Loucy (cell line): ENCODE results near the gene ZNF860.
"Not testable (repeated sequence)": the region's sequence is repeated elsewhere in the genome, so short reads cannot be mapped to it uniquely, and the experiment has no call there.

ENCODE experiments used
- H2AFZ ChIP-seq: fragments of 200-600 bp; sonication (generic); 2 replicates; pipeline ENCODE4 v1.6.0; 2016; ENCODE audit warnings: antibody characterized with exemption, mild to moderate bottlenecking, low read length, moderate library complexity
- H3F3A ChIP-seq: fragments of 200-600 bp; 2 replicates; pipeline ENCODE4 v1.6.0; 2016; ENCODE audit warnings: antibody characterized with exemption, low read depth, mild to moderate bottlenecking
- H3K27me3 ChIP-seq: fragments of 200-600 bp; sonication (generic); 2 replicates; pipeline ENCODE4 v1.6.1; 2014; ENCODE audit warnings: low read length, mild to moderate bottlenecking; ENCODE audit not compliant: insufficient read depth, poor library complexity, severe bottlenecking
- H3K36me3 ChIP-seq: fragments of 200-600 bp; sonication (generic); 2 replicates; pipeline ENCODE4 v1.6.1; 2016; ENCODE audit warnings: low read length; ENCODE audit not compliant: insufficient read depth
- H3K4me1 ChIP-seq: fragments of 200-600 bp; sonication (generic); 2 replicates; pipeline ENCODE4 v1.5.1; 2014; ENCODE audit warnings: low read length, mild to moderate bottlenecking; ENCODE audit not compliant: insufficient read depth, poor library complexity, severe bottlenecking
- H3K4me2 ChIP-seq: fragments of 200-600 bp; sonication (generic); 2 replicates; pipeline ENCODE4 v1.6.0; 2014; ENCODE audit warnings: antibody characterized with exemption, low read length, low read depth, mild to moderate bottlenecking; ENCODE audit not compliant: poor library complexity, severe bottlenecking
- H3K4me3 ChIP-seq: fragments of 200-600 bp; sonication (generic); 2 replicates; pipeline ENCODE4 v1.5.1; 2014; ENCODE audit warnings: low read length, mild to moderate bottlenecking, mixed read lengths; ENCODE audit not compliant: poor library complexity, severe bottlenecking
- H3K79me2 ChIP-seq: fragments of 200-600 bp; sonication (generic); 2 replicates; pipeline ENCODE4 v1.6.1; 2014; ENCODE audit warnings: low read length; ENCODE audit not compliant: insufficient read depth
- H3K9ac ChIP-seq: fragments of 200-600 bp; sonication (generic); 2 replicates; pipeline ENCODE4 v1.6.0; 2014; ENCODE audit warnings: mild to moderate bottlenecking, low read depth, low read length, moderate library complexity; ENCODE audit not compliant: poor library complexity, severe bottlenecking
- H3K9me2 ChIP-seq: fragments of 200-600 bp; sonication (generic); replicated peaks from 2 replicates; pipeline ENCODE4 v1.6.1; 2016; ENCODE audit warnings: low read depth, low read length, mixed read lengths
- H3K9me3 ChIP-seq: fragments of 200-600 bp; sonication (generic); 2 replicates; pipeline ENCODE4 v1.6.1; 2014; ENCODE audit warnings: mild to moderate bottlenecking, antibody characterized with exemption, low read length, low read depth; ENCODE audit not compliant: insufficient read depth
- H4K20me1 ChIP-seq: fragments of 200-600 bp; sonication (generic); 2 replicates; pipeline ENCODE4 v1.6.0; 2014; ENCODE audit warnings: antibody characterized with exemption, low read length, mild to moderate bottlenecking; ENCODE audit not compliant: insufficient read depth, poor library complexity, severe bottlenecking
- EZH2phosphoT487 ChIP-seq: fragments of 200-600 bp; IDR thresholded peaks from 2 replicates; pipeline ENCODE4 v1.6.1; 2018; ENCODE audit warnings: antibody characterized with exemption, mild to moderate bottlenecking, moderate library complexity, borderline replicate concordance
- TF ChIP-seq, protein P1 (sequence below): fragments of 200-600 bp; sonication (generic); conservative IDR thresholded peaks from 2 replicates; pipeline ENCODE4 v1.5.1; 2014; ENCODE audit warnings: mild to moderate bottlenecking, antibody characterized with exemption, low read length

The ZNF860 gene

DNA sequence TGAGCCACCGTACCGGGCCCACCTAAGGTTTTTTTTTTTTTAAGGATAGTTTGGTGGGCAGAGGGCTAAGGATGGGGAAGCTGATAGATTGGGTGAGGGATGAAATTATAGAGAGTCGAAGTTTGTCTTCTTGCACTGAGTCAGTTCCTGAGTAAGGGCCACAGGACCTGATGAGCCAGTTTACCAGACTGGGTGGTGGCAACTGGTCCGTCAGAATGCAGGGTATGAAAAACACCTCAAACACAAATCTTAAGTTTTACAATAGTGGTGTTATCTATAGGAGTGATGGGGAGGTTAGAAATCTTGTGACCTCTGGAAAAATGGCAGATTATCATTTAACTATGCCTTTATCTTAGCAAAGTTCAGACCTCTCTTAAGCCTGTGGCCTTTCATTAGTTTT lies 2.8 kb downstream of the ZNF860 start:
- Histone ChIP-seq H4K20me1 (no peaks in the 10 kb centered on the region), H3K9me3 (no peaks in the 10 kb centered on the region), H3F3A (no peaks in the 10 kb centered on the region), H3K9me2 (no peaks in the 10 kb centered on the region), H3K9ac (no peak overlapping the region), H3K4me1 (no peaks in the 10 kb centered on the region), H3K4me2 (no peak overlapping the region), H3K36me3 (no peaks in the 10 kb centered on the region), H3K4me3 (no peak overlapping the region), H2AFZ (no peak overlapping the region), H3K79me2 (no peaks in the 10 kb centered on the region), H3K27me3 (peaks cover 9% of the 10 kb centered on the region)
- TF ChIP-seq, protein P1, sequence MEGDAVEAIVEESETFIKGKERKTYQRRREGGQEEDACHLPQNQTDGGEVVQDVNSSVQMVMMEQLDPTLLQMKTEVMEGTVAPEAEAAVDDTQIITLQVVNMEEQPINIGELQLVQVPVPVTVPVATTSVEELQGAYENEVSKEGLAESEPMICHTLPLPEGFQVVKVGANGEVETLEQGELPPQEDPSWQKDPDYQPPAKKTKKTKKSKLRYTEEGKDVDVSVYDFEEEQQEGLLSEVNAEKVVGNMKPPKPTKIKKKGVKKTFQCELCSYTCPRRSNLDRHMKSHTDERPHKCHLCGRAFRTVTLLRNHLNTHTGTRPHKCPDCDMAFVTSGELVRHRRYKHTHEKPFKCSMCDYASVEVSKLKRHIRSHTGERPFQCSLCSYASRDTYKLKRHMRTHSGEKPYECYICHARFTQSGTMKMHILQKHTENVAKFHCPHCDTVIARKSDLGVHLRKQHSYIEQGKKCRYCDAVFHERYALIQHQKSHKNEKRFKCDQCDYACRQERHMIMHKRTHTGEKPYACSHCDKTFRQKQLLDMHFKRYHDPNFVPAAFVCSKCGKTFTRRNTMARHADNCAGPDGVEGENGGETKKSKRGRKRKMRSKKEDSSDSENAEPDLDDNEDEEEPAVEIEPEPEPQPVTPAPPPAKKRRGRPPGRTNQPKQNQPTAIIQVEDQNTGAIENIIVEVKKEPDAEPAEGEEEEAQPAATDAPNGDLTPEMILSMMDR: no peak
- TF ChIP-seq EZH2phosphoT487: no peak

DNA sequence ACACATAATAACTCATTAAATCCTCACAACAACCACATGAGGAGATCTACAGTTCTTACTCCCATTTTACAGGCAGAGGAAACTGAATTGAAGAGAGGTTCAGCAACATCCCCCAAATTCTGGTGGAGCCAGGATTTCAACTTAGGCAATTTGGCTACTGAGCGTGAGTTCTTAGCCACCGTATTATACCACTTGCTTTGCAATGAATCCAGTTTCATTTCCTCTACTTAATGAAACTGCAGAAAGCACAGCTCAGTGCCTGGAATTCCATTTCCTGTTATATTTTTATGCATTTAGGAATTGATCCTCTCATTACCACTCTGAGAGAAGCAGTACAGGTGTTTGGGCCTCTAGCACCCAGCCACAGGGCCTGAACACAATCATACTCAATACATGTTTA lies 4.3 kb downstream of the ZNF860 start:
- H3K27me3 ChIP-seq: peaks cover 2% of the 10 kb centered on the region
- H3K4me2 ChIP-seq: no peak overlapping the region
- no peak overlapping the region for H2AFZ ChIP-seq
- no peak for TF ChIP-seq EZH2phosphoT487
- TF ChIP-seq, protein P1: no peak
- H3K9ac ChIP-seq: no peak overlapping the region
- no peaks in the 10 kb centered on the region for H3K36me3 ChIP-seq
- no peaks in the 10 kb centered on the region for H3F3A ChIP-seq
- no peaks in the 10 kb centered on the region for H4K20me1 ChIP-seq
- H3K9me3 ChIP-seq: peaks cover 4% of the 10 kb centered on the region; the same call in 1 of the 2 replicates
- H3K9me2 ChIP-seq: no peaks in the 10 kb centered on the region
- no peak overlapping the region for H3K4me3 ChIP-seq
- no peaks in the 10 kb centered on the region for H3K79me2 ChIP-seq
- H3K4me1 ChIP-seq: no peaks in the 10 kb centered on the region

DNA sequence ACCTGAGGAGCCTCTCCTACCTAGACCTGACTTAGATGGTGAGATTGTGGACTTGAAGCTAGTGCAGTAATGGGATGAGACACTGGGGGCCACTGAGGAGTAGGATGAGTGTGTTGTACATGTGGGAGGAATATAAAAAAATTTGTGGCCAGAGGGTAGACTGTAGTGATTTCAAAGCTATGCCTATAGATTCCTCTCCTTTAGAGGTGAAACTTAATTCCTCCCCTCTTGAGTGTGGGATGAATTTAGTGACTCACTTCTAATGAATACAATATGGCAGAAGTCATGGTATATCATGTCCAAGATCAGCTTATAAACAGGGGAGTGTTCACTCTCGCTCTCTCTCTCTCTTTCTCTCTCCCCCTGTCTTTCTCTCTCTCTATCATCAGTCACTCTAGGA lies 6.7 kb downstream of the ZNF860 start:
- Histone ChIP-seq H3K4me3 (no peak overlapping the region), H3K9me3 (peaks cover 5% of the 10 kb centered on the region; the same call in 1 of the 2 replicates), H3K9ac (no peak overlapping the region), H4K20me1 (no peaks in the 10 kb centered on the region), H3K36me3 (no peaks in the 10 kb centered on the region), H3K27me3 (no peaks in the 10 kb centered on the region), H3K4me2 (no peak overlapping the region), H3K9me2 (no peaks in the 10 kb centered on the region), H3K79me2 (no peaks in the 10 kb centered on the region), H3F3A (no peaks in the 10 kb centered on the region), H3K4me1 (no peaks in the 10 kb centered on the region), H2AFZ (no peak overlapping the region)
- TF ChIP-seq, protein P1: no peak
- TF ChIP-seq EZH2phosphoT487: no peak

DNA sequence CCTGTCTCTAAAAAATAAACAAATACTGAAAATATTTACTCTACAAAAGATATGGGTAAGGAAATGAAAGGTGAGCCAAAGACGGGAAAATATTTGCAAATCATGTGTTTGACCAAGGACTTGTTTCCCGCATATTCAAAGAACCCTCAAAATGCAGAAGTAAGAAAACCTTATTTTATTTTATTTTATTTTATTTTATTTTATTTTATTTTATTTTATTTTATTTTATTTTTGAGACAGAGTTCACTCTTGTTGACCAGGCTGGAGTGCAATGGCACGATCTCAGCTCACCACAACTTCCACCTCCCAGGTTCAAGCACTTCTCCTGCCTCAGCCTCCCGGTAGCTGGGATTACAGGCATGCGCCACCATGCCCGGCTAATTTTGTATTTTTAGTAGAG lies 11.4 kb downstream of the ZNF860 start:
- H2AFZ ChIP-seq, H3K36me3 ChIP-seq, H3K9ac ChIP-seq, H3K79me2 ChIP-seq, H3K4me3 ChIP-seq, H3K27me3 ChIP-seq, H3K9me2 ChIP-seq, H4K20me1 ChIP-seq, H3K4me1 ChIP-seq, H3K9me3 ChIP-seq, H3F3A ChIP-seq, H3K4me2 ChIP-seq: not testable (repeated sequence)
